RCC 7860 (cell line): ENCODE measurements around the gene ATP8A2.
"Not testable (repeated sequence)": the region's sequence is repeated elsewhere in the genome, so short reads cannot be mapped to it uniquely, and the experiment has no call there.

Source experiments
- DNase-seq: peaks from one replicate; pipeline ENCODE4 v3.0.0-alpha.2; 2015; ENCODE audit warnings: low spot score
- FAIRE-seq: peaks from 2 replicates; lab custom pipeline; 2012; peaks lifted over from hg19 to GRCh38; lab: Jason Lieb, UNC

The ATP8A2 gene

GRCh38 chr13:25761041-25761440, 389.3 kb downstream of the ATP8A2 start:
- FAIRE-seq: no peak
- no peak for DNase-seq

GRCh38 chr13:25762281-25762680, 390.5 kb downstream of the ATP8A2 start:
- FAIRE-seq (no peak), DNase-seq (no peak)

- FAIRE-seq: no peak
- no peak for DNase-seq
Observed at GRCh38 chr13:25762795-25763377, 391.1 kb downstream of the ATP8A2 start.

GRCh38 chr13:25764378-25764777, 392.6 kb downstream of the ATP8A2 start:
- FAIRE-seq (no peak), DNase-seq (no peak)

- DNase-seq (no peak), FAIRE-seq (no peak)
Observed at GRCh38 chr13:25765266-25765665, 393.5 kb downstream of the ATP8A2 start.

- FAIRE-seq (no peak), DNase-seq (no peak)
Observed at GRCh38 chr13:25766576-25766975, 394.8 kb downstream of the ATP8A2 start.

GRCh38 chr13:25766991-25767390, 395.2 kb downstream of the ATP8A2 start:
- DNase-seq (no peak), FAIRE-seq (no peak)

- DNase-seq (no peak), FAIRE-seq (no peak)
Observed at GRCh38 chr13:25768376-25768775, 396.6 kb downstream of the ATP8A2 start.

GRCh38 chr13:25768838-25769237, 397.1 kb downstream of the ATP8A2 start:
- DNase-seq (no peak), FAIRE-seq (no peak)

GRCh38 chr13:25770601-25771000, 398.8 kb downstream of the ATP8A2 start:
- no peak for FAIRE-seq
- no peak for DNase-seq

GRCh38 chr13:25771202-25771601, 399.4 kb downstream of the ATP8A2 start:
- no peak for DNase-seq
- FAIRE-seq: no peak

GRCh38 chr13:25771641-25772478, 400.1 kb downstream of the ATP8A2 start:
- no peak for FAIRE-seq
- no peak for DNase-seq

GRCh38 chr13:25772534-25772933, 400.8 kb downstream of the ATP8A2 start:
- DNase-seq, FAIRE-seq: not testable (repeated sequence)

- FAIRE-seq, DNase-seq: not testable (repeated sequence)
Observed at GRCh38 chr13:25774056-25774455, 402.3 kb downstream of the ATP8A2 start.

- DNase-seq (no peak), FAIRE-seq (no peak)
Observed at GRCh38 chr13:25775275-25775674, 403.5 kb downstream of the ATP8A2 start.

GRCh38 chr13:25775986-25776385, 404.2 kb downstream of the ATP8A2 start:
- FAIRE-seq: no peak
- no peak for DNase-seq

GRCh38 chr13:25776722-25777121, 404.9 kb downstream of the ATP8A2 start:
- DNase-seq: no peak
- no peak for FAIRE-seq

- FAIRE-seq: no peak
- DNase-seq: no peak
Observed at GRCh38 chr13:25777509-25777908, 405.7 kb downstream of the ATP8A2 start.

GRCh38 chr13:25778365-25778764, 406.6 kb downstream of the ATP8A2 start:
- DNase-seq (no peak), FAIRE-seq (no peak)

- no peak for DNase-seq
Observed at GRCh38 chr13:25778808-25779305, 407.1 kb downstream of the ATP8A2 start.

GRCh38 chr13:25783076-25783475, 411.3 kb downstream of the ATP8A2 start:
- DNase-seq (no peak), FAIRE-seq (no peak)

More at GRCh38 chr13:25778808-25779305, 407.1 kb downstream of the ATP8A2 start:
- no peak for FAIRE-seq

- no peak for DNase-seq
- no peak for FAIRE-seq
Observed at GRCh38 chr13:25783601-25784024, 411.8 kb downstream of the ATP8A2 start.
